GM23338 (cell line): ENCODE measurements around the gene MYH6. TPM values are rescaled to one million over a fixed set of nuclear protein-coding genes. Genes with fewer than 3 reads are reported as not detected.

Experiments
- ATAC-seq: fragments of 200-7000 bp; cut with Tn5 transposase; 3 replicates; pipeline ENCODE4 v1.9.1; 2020
- DNase-seq: peaks from one replicate; pipeline ENCODE4 v3.0.0-alpha.2; 2015; ENCODE audit warnings: low spot score
- H2AFZ ChIP-seq: fragments of 200-600 bp; sonication (generic); 2 replicates; pipeline ENCODE4 v1.8.0; 2016; ENCODE audit warnings: antibody characterized with exemption, mild to moderate bottlenecking, moderate library complexity
- H3F3A ChIP-seq: fragments of 200-600 bp; sonication (generic); replicated peaks from 2 replicates; pipeline ENCODE4 v1.8.0; 2017; ENCODE audit warnings: antibody characterized with exemption, mixed run types, low read depth
- H3K27ac ChIP-seq: fragments of 200-600 bp; sonication (generic); 2 replicates; pipeline ENCODE4 v1.6.1; 2016; ENCODE audit warnings: low read depth
- H3K27me3 ChIP-seq: fragments of 200-600 bp; sonication (generic); 2 replicates; pipeline ENCODE4 v1.8.0; 2016; ENCODE audit warnings: mild to moderate bottlenecking, mixed run types, moderate library complexity; ENCODE audit not compliant: insufficient read depth
- H3K36me3 ChIP-seq: fragments of 200-600 bp; sonication (generic); 2 replicates; pipeline ENCODE4 v1.8.0; 2016; ENCODE audit warnings: mild to moderate bottlenecking; ENCODE audit not compliant: insufficient read depth
- H3K4me1 ChIP-seq: fragments of 200-600 bp; sonication (generic); 2 replicates; pipeline ENCODE4 v1.8.0; 2016; ENCODE audit warnings: mild to moderate bottlenecking, moderate library complexity; ENCODE audit not compliant: insufficient read depth
- H3K4me2 ChIP-seq: fragments of 200-600 bp; sonication (generic); 2 replicates; pipeline ENCODE4 v1.7.1; 2017; ENCODE audit warnings: mixed run types
- H3K4me3 ChIP-seq: fragments of 200-600 bp; sonication (generic); 2 replicates; pipeline ENCODE4 v1.6.1; 2016; ENCODE audit warnings: mixed run types
- H3K79me2 ChIP-seq: fragments of 200-600 bp; sonication (generic); replicated peaks from 2 replicates; pipeline ENCODE4 v1.8.0; 2017; ENCODE audit warnings: mild to moderate bottlenecking; ENCODE audit not compliant: insufficient read depth
- H3K9me2 ChIP-seq: fragments of 200-600 bp; sonication (generic); 2 replicates; pipeline ENCODE4 v1.8.0; 2017; ENCODE audit not compliant: insufficient read depth
- H4K20me1 ChIP-seq: fragments of 200-600 bp; sonication (generic); replicated peaks from 2 replicates; pipeline ENCODE4 v1.8.0; 2017; ENCODE audit warnings: mild to moderate bottlenecking; ENCODE audit not compliant: insufficient read depth
- H3K27ac Mint-ChIP-seq: 2 replicates; pipeline ENCODE4 v1.8.0; 2020; ENCODE audit warnings: inconsistent platforms, mild to moderate bottlenecking, moderate library complexity, mixed read lengths
- H3K27me3 Mint-ChIP-seq: 3 replicates; pipeline ENCODE4 v1.8.0; 2022; ENCODE audit warnings: low read depth, mild to moderate bottlenecking, moderate library complexity, mixed read lengths, inconsistent platforms; ENCODE audit not compliant: insufficient read depth, poor library complexity
- H3K36me3 Mint-ChIP-seq: 3 replicates; pipeline ENCODE4 v1.8.0; 2021; ENCODE audit warnings: low read depth, mild to moderate bottlenecking, inconsistent platforms, moderate library complexity, mixed read lengths
- H3K4me1 Mint-ChIP-seq: 3 replicates; pipeline ENCODE4 v1.8.0; 2020; ENCODE audit warnings: mild to moderate bottlenecking, inconsistent platforms, mixed read lengths
- H3K4me3 Mint-ChIP-seq: 3 replicates; pipeline ENCODE4 v1.8.0; 2021; ENCODE audit warnings: moderate library complexity, mild to moderate bottlenecking, inconsistent platforms, mixed read lengths
- H3K9me3 Mint-ChIP-seq: 3 replicates; pipeline ENCODE4 v1.8.0; 2020; ENCODE audit warnings: moderate library complexity, mild to moderate bottlenecking, inconsistent platforms, mixed read lengths
- CREB1 ChIP-seq: fragments of 250-450 bp; sonication (Bioruptor Pico); IDR thresholded peaks from 2 replicates; pipeline ENCODE4 v1.5.0; 2020; ENCODE audit warnings: low read depth, mild to moderate bottlenecking, moderate library complexity
- EZH2 ChIP-seq: fragments of 200-600 bp; sonication (generic); IDR thresholded peaks from one replicate; pipeline ENCODE4 v1.8.0; 2017; ENCODE audit warnings: antibody characterized with exemption, mild to moderate bottlenecking, low read depth; ENCODE audit not compliant: unreplicated experiment
- EZH2phosphoT487 ChIP-seq: fragments of 200-600 bp; sonication (generic); IDR thresholded peaks from one replicate; pipeline ENCODE4 v1.8.1; 2018; ENCODE audit warnings: antibody characterized with exemption; ENCODE audit not compliant: unreplicated experiment
- JUNB ChIP-seq: IDR thresholded peaks from one replicate; pipeline ENCODE4 v1.6.1; 2016; ENCODE audit warnings: antibody characterized with exemption; ENCODE audit not compliant: unreplicated experiment
- NANOG ChIP-seq: IDR thresholded peaks from 2 replicates; pipeline ENCODE4 v1.6.1; 2016; ENCODE audit warnings: antibody characterized with exemption, borderline replicate concordance
- POLR2AphosphoS5 ChIP-seq: IDR thresholded peaks from 2 replicates; pipeline ENCODE4 v1.6.1; 2016; ENCODE audit warnings: antibody characterized with exemption, low read depth
- STAT1 ChIP-seq: IDR thresholded peaks from one replicate; pipeline ENCODE4 v1.6.1; 2016; ENCODE audit warnings: antibody characterized with exemption; ENCODE audit not compliant: unreplicated experiment
- ZNF331 ChIP-seq: fragments of 250-450 bp; sonication (Bioruptor Pico); IDR thresholded peaks from 2 replicates; pipeline ENCODE4 v1.5.0; 2020; ENCODE audit warnings: low read depth, mild to moderate bottlenecking, moderate library complexity
- polyA plus RNA-seq: library from polyadenylated mRNA; unstranded; fragments of >200 nt; fragmentation: Nextera tagmentation; extraction: Ambion mirVana; gene quantifications from 2 replicates; pipeline ENCODE4 v1.2.1, GENCODE V29; 2016
- total RNA-seq: library from RNA; depleted of rRNA; stranded (reverse); fragments of >200 nt; shearing (Covaris generic); gene quantifications from 2 replicates; pipeline ENCODE4 v1.2.3, GENCODE V29; 2014
- TF ChIP-seq, protein P1 (sequence below), 2 experiments: fragments of 200-600 bp in 1 of 2; sonication (generic) in 1 of 2; conservative IDR thresholded peaks; 2 replicates each; pipeline versions ENCODE4 v1.5.1 to v1.6.1; 2016 to 2017; ENCODE audit warnings: antibody characterized with exemption in 2 of 2, low read depth in 2 of 2, mild to moderate bottlenecking in 2 of 2, moderate library complexity in 1 of 2

MYH6 gene
- total and polyA plus RNA-seq, 2 experiments from 2014 or later, result 0.03 to 0.10 TPM

GRCh38 chr14:23406725-23407355, 1.2 kb downstream of the MYH6 start:
- Mint-ChIP-seq H3K27me3 (peaks cover 23% of the 10 kb centered on the region), H3K27ac (no peak overlapping the region), H3K36me3 (no peaks in the 10 kb centered on the region; the same call in 2 of the 3 replicates), H3K9me3 (no peaks in the 10 kb centered on the region; the same call in 2 of the 3 replicates), H3K4me1 (peaks cover 6% of the 10 kb centered on the region; the same call in 2 of the 3 replicates), H3K4me3 (no peak overlapping the region; the same call in 2 of the 3 replicates)
- ATAC-seq (no peak), DNase-seq (no peak)
- TF ChIP-seq POLR2AphosphoS5 (no peak), EZH2phosphoT487 (no peak), EZH2 (no peak)
- no peaks in the 10 kb centered on the region for H3K4me1 ChIP-seq
- no peaks in the 10 kb centered on the region for H3F3A ChIP-seq
- H3K79me2 ChIP-seq, result no peaks in the 10 kb centered on the region
- no peaks in the 10 kb centered on the region for H3K27me3 ChIP-seq
- H3K27ac ChIP-seq, result no peak overlapping the region
- no peak overlapping the region for H3K4me3 ChIP-seq
- H3K9me2 ChIP-seq, result no peaks in the 10 kb centered on the region
- H2AFZ ChIP-seq, result no peak overlapping the region
- H3K4me2 ChIP-seq, result no peak overlapping the region
- no peaks in the 10 kb centered on the region for H4K20me1 ChIP-seq
- H3K36me3 ChIP-seq, result no peaks in the 10 kb centered on the region

DNA sequence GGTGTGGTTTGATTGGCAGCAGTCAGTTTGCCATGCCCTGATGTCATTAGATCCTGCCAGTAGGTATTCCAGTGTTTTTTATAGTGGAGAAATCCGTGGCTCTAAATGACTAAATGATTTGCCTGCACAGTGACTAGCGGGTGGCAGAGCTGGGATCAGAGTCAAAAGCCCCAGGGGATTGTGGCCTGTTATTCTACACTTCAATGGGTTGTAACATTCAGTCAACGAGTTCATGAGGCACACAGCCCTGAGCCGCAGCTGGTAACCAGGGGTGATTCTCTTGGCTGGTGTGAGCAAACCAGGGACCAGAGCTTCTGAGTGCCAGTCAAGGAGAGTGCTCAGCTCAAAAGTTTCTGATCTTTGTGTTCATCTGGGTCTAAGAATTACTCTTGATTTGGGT, 1.8 kb downstream of the MYH6 start:
- TF ChIP-seq ZNF331 (CRISPR knock-in tag) (no peak), JUNB (no peak), EZH2phosphoT487 (no peak), STAT1 (no peak), NANOG (no peak), CREB1 (CRISPR knock-in tag) (no peak)
- TF ChIP-seq, protein P1, sequence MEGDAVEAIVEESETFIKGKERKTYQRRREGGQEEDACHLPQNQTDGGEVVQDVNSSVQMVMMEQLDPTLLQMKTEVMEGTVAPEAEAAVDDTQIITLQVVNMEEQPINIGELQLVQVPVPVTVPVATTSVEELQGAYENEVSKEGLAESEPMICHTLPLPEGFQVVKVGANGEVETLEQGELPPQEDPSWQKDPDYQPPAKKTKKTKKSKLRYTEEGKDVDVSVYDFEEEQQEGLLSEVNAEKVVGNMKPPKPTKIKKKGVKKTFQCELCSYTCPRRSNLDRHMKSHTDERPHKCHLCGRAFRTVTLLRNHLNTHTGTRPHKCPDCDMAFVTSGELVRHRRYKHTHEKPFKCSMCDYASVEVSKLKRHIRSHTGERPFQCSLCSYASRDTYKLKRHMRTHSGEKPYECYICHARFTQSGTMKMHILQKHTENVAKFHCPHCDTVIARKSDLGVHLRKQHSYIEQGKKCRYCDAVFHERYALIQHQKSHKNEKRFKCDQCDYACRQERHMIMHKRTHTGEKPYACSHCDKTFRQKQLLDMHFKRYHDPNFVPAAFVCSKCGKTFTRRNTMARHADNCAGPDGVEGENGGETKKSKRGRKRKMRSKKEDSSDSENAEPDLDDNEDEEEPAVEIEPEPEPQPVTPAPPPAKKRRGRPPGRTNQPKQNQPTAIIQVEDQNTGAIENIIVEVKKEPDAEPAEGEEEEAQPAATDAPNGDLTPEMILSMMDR (conservative IDR thresholded peaks at IDR 0.05; ENCODE audit: low read depth in 2 of 2), result no peak
- Histone ChIP-seq H3K27me3 (no peaks in the 10 kb centered on the region), H3K27ac (no peak overlapping the region), H3K4me3 (no peak overlapping the region), H3K79me2 (no peaks in the 10 kb centered on the region), H3F3A (no peaks in the 10 kb centered on the region), H2AFZ (no peak overlapping the region), H3K9me2 (no peaks in the 10 kb centered on the region), H3K4me2 (no peak overlapping the region), H3K36me3 (no peaks in the 10 kb centered on the region), H3K4me1 (no peaks in the 10 kb centered on the region), H4K20me1 (no peaks in the 10 kb centered on the region)
- peaks cover 6% of the 10 kb centered on the region; the same call in 2 of the 3 replicates for H3K4me1 Mint-ChIP-seq
- ATAC-seq, result no peak
- no peak overlapping the region; the same call in 2 of the 3 replicates for H3K4me3 Mint-ChIP-seq
- DNase-seq, result no peak
- H3K27me3 Mint-ChIP-seq, result peaks cover 23% of the 10 kb centered on the region
- H3K9me3 Mint-ChIP-seq, result no peaks in the 10 kb centered on the region; the same call in 2 of the 3 replicates
- no peaks in the 10 kb centered on the region; the same call in 2 of the 3 replicates for H3K36me3 Mint-ChIP-seq
- H3K27ac Mint-ChIP-seq, result no peak overlapping the region
